ENCODE results near the gene ANKRD13B. TPM values are rescaled to one million over a fixed set of nuclear protein-coding genes. Genes with fewer than 3 reads are reported as not detected.

Gene ANKRD13B
- total and polyA plus RNA-seq, 2 of the 13 experiments (the other 11 are each of a cell fraction or from before 2014, with no cell fraction given) = 1.7 to 1.8 TPM

GRCh38 chr17:29568331-29569244 is 24.3 kb upstream of the ANKRD13B start, which contains the start of gene TP53I13:
Gene TP53I13, plus strand, starts transcription at chr17:29568701. Its CDS starts 58 bp downstream, at chr17:29568759.
- Histone ChIP-seq H4K20me1 (ENCODE audit: insufficient read depth, low read length) (0 out of 2 replicates have a peak, but pooled peaks cover 3% of the 10 kb centered on the region), H3K4me1 (ENCODE audit: insufficient read depth, low read length) (peaks cover 29% of the 10 kb centered on the region), H3K36me3 (replicated peaks in 1 of 2; ENCODE audit: control insufficient read depth in 1 of 2, insufficient read depth in 2 of 2, low read length in 2 of 2) (no peaks in the 10 kb centered on the region; a peak in 1 of 5 replicates), H3K27me3 (ENCODE audit: control insufficient read depth in 1 of 2, insufficient read depth in 2 of 2, low read length in 2 of 2) (no peaks in the 10 kb centered on the region), H3K4me2 (ENCODE audit: low read depth, low read length) (peak within 1 kb of the TSS; percentile 85), H3K9me3 (ENCODE audit: low read length) (no peaks in the 10 kb centered on the region), H3K27ac (ENCODE audit: extremely low read length, insufficient read depth, low read length) (peak within 1 kb of the TSS; percentile 86), H3K9ac (ENCODE audit: insufficient read depth, low read depth, low read length) (peak within 1 kb of the TSS; percentile 79), H3K79me2 (ENCODE audit: insufficient read depth, low read length) (no peaks in the 10 kb centered on the region), H2AFZ (ENCODE audit: low read length) (peak within 1 kb of the TSS; percentile 62), H3K4me3 (replicated peaks in 1 of 3; ENCODE audit: insufficient read depth in 1 of 3, low read depth in 2 of 3, low read length in 3 of 3) (peak within 1 kb of the TSS; percentile 72 to 94 (median 84))
- ChIA-PET CTCF (ENCODE audit: low intra/inter-chr PET ratio, low total read pairs) (interaction anchor here (1.3 kb wide), 1 partner anchor 12 kb away, joined by 3 read pairs; no protein-coding TSS in a partner anchor), POLR2A (interaction anchor here (0.8 to 3.1 kb wide), 7 partner anchors 9 to 275 kb away, joined by 3 to 24 read pairs (median 6); partner anchors contain the start of genes NUFIP2 and TAOK1)
- WGBS (ENCODE audit: low lambda C conversion rate) = 5% methylated on average over 9 of the region's 85 CpGs
- FAIRE-seq = no peak
- in situ Hi-C loops (cut with HindIII; ENCODE audit: extremely low pct_ligation_motif_present, low pct_unique_long_range_greater_than_20kb) (no loop called here), intact Hi-C loops (cut with micrococcal nuclease; ENCODE audit: unreplicated experiment) (loop anchor here (10.0 kb wide), 1 partner anchor 274 kb away; the partner anchor contains the start of gene NUFIP2)
- TSS peak; percentile 53 for BruUV-seq (replicated peaks)
- peak; percentile 25 for ATAC-seq
- DNase-seq (ENCODE audit: low spot score) = peak; percentile 51
- no peak for TF ChIP-seq ZNF24 (IDR thresholded peaks at IDR 0.05)
- TF ChIP-seq ETV5 (CRISPR knock-in tag; IDR thresholded peaks at IDR 0.05; ENCODE audit: borderline replicate concordance) = 0 out of 2 replicates have a peak, but pooled peaks have one; percentile 29
- TF ChIP-seq CEBPB (IDR thresholded peaks at IDR 0.05; ENCODE audit: borderline replicate concordance, low read depth, low read length) = no peak
- no peak for TF ChIP-seq REPIN1 (CRISPR knock-in tag; IDR thresholded peaks at IDR 0.05; ENCODE audit: borderline replicate concordance, low read depth)
- TF ChIP-seq MIER2 (CRISPR knock-in tag; IDR thresholded peaks at IDR 0.05) = no peak
- TF ChIP-seq NFKBIZ (CRISPR knock-in tag; IDR thresholded peaks at IDR 0.05) = no peak
- TF ChIP-seq ELF1 (CRISPR knock-in tag; IDR thresholded peaks at IDR 0.05) = 0 out of 2 replicates have a peak, but pooled peaks have one; percentile 12
- TF ChIP-seq LBX2 (CRISPR knock-in tag; IDR thresholded peaks at IDR 0.05; ENCODE audit: borderline replicate concordance) = 0 out of 2 replicates have a peak, but pooled peaks have one; percentile 19
- peak; percentile 31; the same call in 1 of the 2 replicates for TF ChIP-seq ZNF430 (CRISPR knock-in tag; IDR thresholded peaks at IDR 0.05)
- TF ChIP-seq ZBTB25 (CRISPR knock-in tag; IDR thresholded peaks at IDR 0.05) = 0 out of 2 replicates have a peak, but pooled peaks have one; percentile 17
- TF ChIP-seq HNF4A (CRISPR knock-in tag; IDR thresholded peaks at IDR 0.05) = no peak
- TF ChIP-seq ZNF441 (CRISPR knock-in tag; IDR thresholded peaks at IDR 0.05; ENCODE audit: borderline replicate concordance) = no peak
- TF ChIP-seq CBX5 (CRISPR knock-in tag; IDR thresholded peaks at IDR 0.05; ENCODE audit: borderline replicate concordance) = no peak
- TF ChIP-seq FOXK2 (IDR thresholded peaks at IDR 0.05) = no peak
- no peak for TF ChIP-seq ZNF326 (CRISPR knock-in tag; IDR thresholded peaks at IDR 0.05; ENCODE audit: borderline replicate concordance)
- TF ChIP-seq ZNF691 (CRISPR knock-in tag; IDR thresholded peaks at IDR 0.05; ENCODE audit: borderline replicate concordance, low read depth) = no peak
- no peak for TF ChIP-seq CREM (IDR thresholded peaks at IDR 0.05)
- TF ChIP-seq CREM (CRISPR knock-in tag; IDR thresholded peaks at IDR 0.05) = no peak; the same call in 1 of the 2 replicates
- no peak for TF ChIP-seq SP1 (IDR thresholded peaks at IDR 0.05)
- TF ChIP-seq SP1 (CRISPR knock-in tag; IDR thresholded peaks at IDR 0.05) = peak; percentile 58
- TF ChIP-seq TAF1 (CRISPR knock-in tag; IDR thresholded peaks at IDR 0.05) = peak; percentile 63
- peak; percentile 66 for TF ChIP-seq MXD1 (CRISPR knock-in tag; IDR thresholded peaks at IDR 0.05)
- no peak for TF ChIP-seq EED (CRISPR knock-in tag; IDR thresholded peaks at IDR 0.05)
- peak; percentile 82 for TF ChIP-seq ZNF7 (CRISPR knock-in tag; IDR thresholded peaks at IDR 0.05)

Data from HepG2 (cell line).